DOHH2 (cell line): ENCODE results near the gene PIGS.

Source experiments
- H3F3A ChIP-seq: fragments of 200-600 bp; sonication (generic), shearing (Covaris generic); 2 replicates; pipeline ENCODE4 v1.6.0; 2016; ENCODE audit warnings: antibody characterized with exemption, mild to moderate bottlenecking; ENCODE audit not compliant: control insufficient read depth, insufficient read depth
- H3K27ac ChIP-seq: fragments of 200-600 bp; sonication (generic); 2 replicates; pipeline ENCODE4 v1.5.1; 2014; ENCODE audit warnings: low read depth, mild to moderate bottlenecking, low read length, moderate library complexity
- H3K27me3 ChIP-seq: fragments of 200-600 bp; sonication (generic); 2 replicates; pipeline ENCODE4 v1.6.1; 2014; ENCODE audit warnings: mild to moderate bottlenecking, low read length, mixed read lengths; ENCODE audit not compliant: control insufficient read depth
- H3K36me3 ChIP-seq: fragments of 200-600 bp; sonication (generic); 2 replicates; pipeline ENCODE4 v1.6.1; 2014; ENCODE audit warnings: mild to moderate bottlenecking, low read length, moderate library complexity, mixed read lengths; ENCODE audit not compliant: control insufficient read depth
- H3K4me1 ChIP-seq: fragments of 200-600 bp; sonication (generic); 2 replicates; pipeline ENCODE4 v1.6.1; 2014; ENCODE audit warnings: mild to moderate bottlenecking, low read length, mixed read lengths; ENCODE audit not compliant: control insufficient read depth
- H3K4me2 ChIP-seq: fragments of 200-600 bp; sonication (generic); 2 replicates; pipeline ENCODE4 v1.6.0; 2014; ENCODE audit warnings: mild to moderate bottlenecking, low read length, moderate library complexity
- H3K4me3 ChIP-seq: fragments of 200-600 bp; sonication (generic); 2 replicates; pipeline ENCODE4 v1.5.1; 2014; ENCODE audit warnings: mild to moderate bottlenecking, low read length, mixed read lengths
- H3K79me2 ChIP-seq: fragments of 200-600 bp; sonication (generic); 2 replicates; pipeline ENCODE4 v1.6.1; 2014; ENCODE audit warnings: mild to moderate bottlenecking, low read length, mixed read lengths; ENCODE audit not compliant: control insufficient read depth
- H3K9me2 ChIP-seq: fragments of 200-600 bp; sonication (generic); replicated peaks from 2 replicates; pipeline ENCODE4 v1.6.1; 2014; ENCODE audit warnings: mild to moderate bottlenecking, low read length, mixed read lengths; ENCODE audit not compliant: control insufficient read depth
- H3K9me3 ChIP-seq: fragments of 200-600 bp; sonication (generic); 2 replicates; pipeline ENCODE4 v1.6.1; 2014; ENCODE audit warnings: antibody characterized with exemption, low read length, mixed read lengths; ENCODE audit not compliant: control insufficient read depth, insufficient read depth
- H4K20me1 ChIP-seq: fragments of 200-600 bp; sonication (generic); 2 replicates; pipeline ENCODE4 v1.6.0; 2014; ENCODE audit warnings: low read depth, mild to moderate bottlenecking, antibody characterized with exemption, low read length, moderate library complexity; ENCODE audit not compliant: control insufficient read depth, insufficient read depth
- CTCF ChIP-seq: fragments of 200-600 bp; sonication (generic); IDR thresholded peaks from one replicate; pipeline ENCODE4 v1.5.1; 2014; ENCODE audit warnings: antibody characterized with exemption, mild to moderate bottlenecking, low read depth, low read length; ENCODE audit not compliant: poor library complexity, severe bottlenecking
- EZH2phosphoT487 ChIP-seq: fragments of 200-600 bp; sonication (generic); IDR thresholded peaks from 2 replicates; pipeline ENCODE4 v1.6.1; 2017; ENCODE audit warnings: borderline replicate concordance, mild to moderate bottlenecking, antibody characterized with exemption, low read length, moderate library complexity, mixed read lengths

Gene PIGS

GRCh38 chr17:28551421-28552175, 19.7 kb downstream of the PIGS start:
- no peaks in the 10 kb centered on the region for H3K27me3 ChIP-seq
- H3K27ac ChIP-seq, result no peak overlapping the region
- H3F3A ChIP-seq, result 0 out of 2 replicates have a peak, but pooled peaks cover 5% of the 10 kb centered on the region
- H3K4me2 ChIP-seq, result peak overlapping the region; percentile 82
- H3K9me3 ChIP-seq, result no peaks in the 10 kb centered on the region
- H3K79me2 ChIP-seq, result peaks cover 12% of the 10 kb centered on the region; the same call in 1 of the 2 replicates
- TF ChIP-seq EZH2phosphoT487 (no peak), CTCF (no peak)
- peaks cover 35% of the 10 kb centered on the region for H3K36me3 ChIP-seq
- H3K4me1 ChIP-seq, result peaks cover 56% of the 10 kb centered on the region
- H4K20me1 ChIP-seq, result no peaks in the 10 kb centered on the region
- peak overlapping the region; percentile 81 for H3K4me3 ChIP-seq
- no peaks in the 10 kb centered on the region for H3K9me2 ChIP-seq

DNA sequence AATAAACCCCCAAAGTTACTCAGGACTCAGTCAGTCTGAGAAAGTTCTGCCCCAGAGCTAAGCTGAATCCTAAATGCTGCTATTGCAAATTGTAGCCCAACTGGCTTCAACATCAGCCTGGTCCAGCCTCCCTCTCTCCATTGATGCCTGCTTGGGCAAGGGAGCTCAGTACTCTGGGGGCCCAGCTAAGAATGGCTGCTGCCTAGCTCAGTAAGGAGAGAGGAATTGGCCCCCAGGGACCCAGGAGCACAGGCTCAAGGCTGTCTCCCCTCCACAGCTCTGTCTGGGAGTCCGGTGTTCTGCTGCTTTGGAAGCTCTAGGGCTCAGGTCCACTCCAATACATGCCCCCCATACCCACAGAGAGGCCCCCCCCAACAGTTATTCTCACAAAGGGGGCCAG, 20.5 kb downstream of the PIGS start:
- H3K4me2 ChIP-seq, result peak overlapping the region; percentile 82
- peaks cover 56% of the 10 kb centered on the region for H3K4me1 ChIP-seq
- no peaks in the 10 kb centered on the region for H3K9me3 ChIP-seq
- TF ChIP-seq CTCF, result no peak
- no peak for TF ChIP-seq EZH2phosphoT487
- H3F3A ChIP-seq, result 0 out of 2 replicates have a peak, but pooled peaks cover 5% of the 10 kb centered on the region
- H4K20me1 ChIP-seq, result no peaks in the 10 kb centered on the region
- H3K27ac ChIP-seq, result no peak overlapping the region
- H3K36me3 ChIP-seq, result peaks cover 28% of the 10 kb centered on the region
- H3K27me3 ChIP-seq, result no peaks in the 10 kb centered on the region
- H3K79me2 ChIP-seq, result peaks cover 12% of the 10 kb centered on the region; the same call in 1 of the 2 replicates
- H3K4me3 ChIP-seq, result 0 out of 2 replicates have a peak overlapping the region, but pooled peaks have one; percentile 81
- H3K9me2 ChIP-seq, result no peaks in the 10 kb centered on the region

DNA sequence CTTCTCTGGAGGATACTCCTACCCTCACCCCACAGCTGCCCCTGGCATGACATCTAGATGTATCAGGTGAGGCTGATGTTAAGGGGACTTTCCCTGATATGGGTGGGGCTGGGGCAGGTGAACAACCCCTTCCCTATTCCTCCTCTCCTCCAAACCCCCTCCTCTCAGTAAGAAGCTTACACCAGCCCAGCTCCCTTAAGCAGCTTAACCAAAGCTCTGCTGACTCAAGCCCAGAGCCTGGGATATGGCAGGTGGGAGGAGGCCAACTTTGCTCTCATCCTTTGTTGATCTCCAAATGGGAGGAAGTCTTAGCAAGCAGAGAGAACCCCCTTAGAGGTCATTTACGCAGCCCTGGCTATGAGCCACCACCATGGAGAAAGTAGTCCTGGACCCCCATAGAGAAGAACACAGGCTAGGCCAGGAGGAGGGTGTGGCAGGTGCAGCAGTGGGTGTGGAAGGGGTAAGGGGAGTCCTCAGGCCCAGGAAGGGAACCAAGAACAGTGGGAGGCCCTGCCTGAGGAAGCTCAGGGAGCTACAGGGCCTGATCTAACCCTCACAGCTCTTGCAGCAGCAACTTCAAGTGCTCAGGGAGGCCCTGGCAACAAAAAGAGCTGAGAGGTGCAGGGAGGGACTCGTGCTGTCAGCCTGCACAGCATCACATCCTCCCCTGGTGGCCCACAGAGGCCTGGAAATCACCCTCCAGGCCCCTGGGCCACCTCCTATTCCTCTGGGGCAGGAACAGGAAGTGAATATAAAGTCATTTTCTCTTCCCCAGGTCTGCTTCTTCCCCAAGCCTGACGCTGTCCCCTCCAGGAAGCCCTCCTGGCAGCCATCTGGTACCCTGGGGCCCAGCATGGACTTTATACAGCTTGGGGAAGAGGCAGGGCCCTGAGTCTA, 21.8 kb downstream of the PIGS start:
- H3K79me2 ChIP-seq, result peaks cover 12% of the 10 kb centered on the region; the same call in 1 of the 2 replicates
- H3K4me3 ChIP-seq, result peak overlapping the region; percentile 50
- TF ChIP-seq CTCF, result no peak
- TF ChIP-seq EZH2phosphoT487, result no peak
- peak overlapping the region; percentile 56 for H3K27ac ChIP-seq
- peaks cover 22% of the 10 kb centered on the region for H3K36me3 ChIP-seq
- no peaks in the 10 kb centered on the region for H3K27me3 ChIP-seq
- H3K4me2 ChIP-seq, result peak overlapping the region; percentile 100
- H3K9me2 ChIP-seq, result no peaks in the 10 kb centered on the region
- H3F3A ChIP-seq, result 0 out of 2 replicates have a peak, but pooled peaks cover 5% of the 10 kb centered on the region
- H3K4me1 ChIP-seq, result peaks cover 56% of the 10 kb centered on the region
- no peaks in the 10 kb centered on the region for H3K9me3 ChIP-seq
- no peaks in the 10 kb centered on the region for H4K20me1 ChIP-seq
